Testis (tissue), 3 donors: ENCODE data around the gene OR2AT4. TPM values are rescaled to one million over a fixed set of nuclear protein-coding genes. Genes with fewer than 3 reads are reported as not detected.
"Not testable (repeated sequence)": the region's sequence is repeated elsewhere in the genome, so short reads cannot be mapped to it uniquely, and the experiment has no call there.

Experiments used
- DNase-seq: peaks from one replicate; pipeline ENCODE4 v3.0.0-alpha.2; 2019
- H3K27ac ChIP-seq, 2 donors: fragments of 200-600 bp; sonication (generic); one replicate each; pipeline ENCODE4 v1.5.1; 2019
- H3K27me3 ChIP-seq: fragments of 200-600 bp; sonication (generic); one replicate; pipeline ENCODE4 v1.5.1; 2019
- H3K36me3 ChIP-seq: fragments of 200-600 bp; sonication (generic); one replicate; pipeline ENCODE4 v1.5.1; 2017; ENCODE audit warnings: low read depth; ENCODE audit errors: missing control alignments
- H3K4me1 ChIP-seq: fragments of 200-600 bp; sonication (generic); one replicate; pipeline ENCODE4 v1.5.1; 2019
- H3K4me3 ChIP-seq, 2 donors: fragments of 200-600 bp; sonication (generic); one replicate each; pipeline ENCODE4 v1.5.1; 2017 to 2019
- H3K9me3 ChIP-seq: fragments of 200-600 bp; sonication (generic); one replicate; pipeline ENCODE4 v1.5.1; 2017
- CTCF ChIP-seq, 3 experiments: fragments of 450-650 bp in 2 of 3; fragments of 200-600 bp in 1 of 3; sonication (generic) in 1 of 3; IDR thresholded peaks; one replicate each; pipeline ENCODE4 v1.5.1; 2016 to 2019; ENCODE audit warnings: antibody characterized with exemption in 3 of 3, mild to moderate bottlenecking in 2 of 3, moderate library complexity in 1 of 3
- POLR2A ChIP-seq: fragments of 450-650 bp; IDR thresholded peaks from one replicate; pipeline ENCODE4 v1.6.1; 2017; ENCODE audit warnings: antibody characterized with exemption, mild to moderate bottlenecking, moderate library complexity
- WGBS, 2 donors: methylation state at CpG; one replicate each; pipeline ENCODE4 v1.1.5; 2018; 5-methylcytosine and 5-hydroxymethylcytosine counted together
- intact Hi-C: fragments of 100-400 bp; cut with DNase I; formaldehyde crosslinking; loops from one replicate; pipeline ENCODE4 v1.15.1; 2023; ENCODE audit warnings: low total_unique reads
- polyA plus RNA-seq: library from polyadenylated mRNA; stranded (reverse); fragments of 350-450 nt; fragmentation: Illumina TruSeq; extraction: RNeasy Lipid Tissue Mini Kit (QIAGEN cat#74804); gene quantifications from one replicate; pipeline ENCODE4 v1.2.3, GENCODE V29; 2014; ENCODE audit warnings: low read depth, low replicate concordance; ENCODE audit not compliant: insufficient read depth
- total RNA-seq, 2 donors: library from RNA; depleted of rRNA; stranded (reverse); fragments of >200 nt; gene quantifications; one replicate each; pipeline ENCODE4 v1.2.3, GENCODE V29; 2016

The OR2AT4 gene
- total and polyA plus RNA-seq, 3 donors from 2014 or later: 0.04 to 0.99 (median 0.94) TPM

GRCh38 chr11:75051043-75051442 is 45.6 kb downstream of the OR2AT4 start:
- Histone ChIP-seq H3K9me3 (no peaks in the 10 kb centered on the region), H3K27ac (no peak overlapping the region), H3K36me3 (no peaks in the 10 kb centered on the region), H3K4me3 (no peak overlapping the region), H3K4me1 (no peaks in the 10 kb centered on the region), H3K27me3 (no peaks in the 10 kb centered on the region)
- intact Hi-C loops: no loop called here
- DNase-seq: no peak
- no peak for TF ChIP-seq POLR2A
- TF ChIP-seq CTCF (IDR thresholded peaks at IDR 0.05): no peak
- 83 to 89% methylated on average over 1 to 5 of the region's 5 CpGs for WGBS, 2 donors

DNA sequence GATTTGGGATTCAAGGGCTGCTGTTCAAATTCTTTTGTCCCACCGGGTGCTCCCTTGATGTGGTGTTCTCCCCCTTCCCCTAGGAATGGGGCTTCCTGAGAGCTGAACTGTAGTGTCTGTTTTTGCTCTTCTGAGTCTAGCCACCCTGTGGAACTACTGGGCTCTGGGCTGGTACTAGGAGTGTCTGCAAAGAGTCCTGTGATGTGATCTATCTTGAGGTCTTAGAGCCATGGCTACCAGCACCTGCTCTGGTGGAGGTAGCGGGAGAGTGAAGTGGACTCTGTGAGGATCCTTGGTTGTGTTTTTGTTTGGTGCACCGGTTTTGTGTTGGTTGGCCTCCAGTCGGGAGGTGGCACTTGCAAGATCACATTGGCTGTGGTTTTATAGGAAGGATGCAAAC is 46.2 kb downstream of the OR2AT4 start:
- Histone ChIP-seq H3K36me3 (no peaks in the 10 kb centered on the region), H3K4me3 (no peak overlapping the region), H3K27ac (no peak overlapping the region), H3K9me3 (no peaks in the 10 kb centered on the region), H3K27me3 (no peaks in the 10 kb centered on the region), H3K4me1 (no peaks in the 10 kb centered on the region)
- intact Hi-C loops: no loop called here
- TF ChIP-seq CTCF (IDR thresholded peaks at IDR 0.05) (no peak), POLR2A (no peak)
- WGBS, 2 donors: 91 to 96% methylated on average over 4 of the region's 4 CpGs
- no peak for DNase-seq

- H3K9me3 ChIP-seq, H3K27ac ChIP-seq, intact Hi-C loops, H3K4me1 ChIP-seq, H3K27me3 ChIP-seq, DNase-seq, H3K36me3 ChIP-seq, H3K4me3 ChIP-seq: not testable (repeated sequence)
- 84 to 90% methylated on average over 8 of the region's 8 CpGs for WGBS, 2 donors
Measured at GRCh38 chr11:75049501-75050266, 47.0 kb downstream of the OR2AT4 start.

GRCh38 chr11:75047191-75047590 is 49.5 kb downstream of the OR2AT4 start:
- Histone ChIP-seq H3K9me3 (no peaks in the 10 kb centered on the region), H3K27ac (no peak overlapping the region), H3K4me3 (no peak overlapping the region), H3K27me3 (no peaks in the 10 kb centered on the region), H3K36me3 (no peaks in the 10 kb centered on the region), H3K4me1 (no peaks in the 10 kb centered on the region)
- WGBS, 2 donors: 90 to 91% methylated on average over 4 of the region's 4 CpGs
- intact Hi-C loops: no loop called here
- DNase-seq: no peak
- TF ChIP-seq POLR2A (no peak), CTCF (IDR thresholded peaks at IDR 0.05) (no peak)

DNA sequence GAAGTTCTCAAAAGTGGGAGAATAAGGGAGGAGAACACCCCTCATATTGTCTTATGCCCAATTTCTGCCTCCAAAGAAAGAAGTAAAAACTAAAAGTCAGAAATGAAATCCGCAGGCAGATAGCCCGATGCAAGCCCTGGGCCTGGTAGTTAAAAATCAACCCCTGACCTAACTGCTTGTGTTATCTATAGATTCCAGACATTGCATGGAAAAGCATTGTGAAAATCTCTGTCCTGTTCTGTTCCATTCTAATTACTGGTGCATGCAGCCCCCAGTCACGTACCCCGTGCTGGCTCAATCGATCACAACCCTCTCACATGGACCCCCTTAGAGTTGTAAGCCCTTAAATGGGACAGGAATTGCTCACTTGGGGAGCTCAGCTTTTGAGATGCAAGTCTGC is 50.0 kb downstream of the OR2AT4 start:
- H3K4me1 ChIP-seq, H3K27me3 ChIP-seq, H3K36me3 ChIP-seq, intact Hi-C loops, H3K27ac ChIP-seq, DNase-seq, H3K9me3 ChIP-seq, H3K4me3 ChIP-seq: not testable (repeated sequence)
- 83 to 87% methylated on average over 5 of the region's 5 CpGs for WGBS, 2 donors

GRCh38 chr11:75044381-75045170 is 52.1 kb downstream of the OR2AT4 start:
- intact Hi-C loops, H3K36me3 ChIP-seq, DNase-seq, H3K4me3 ChIP-seq, H3K27me3 ChIP-seq, H3K27ac ChIP-seq, H3K9me3 ChIP-seq, H3K4me1 ChIP-seq: not testable (repeated sequence)
- 82 to 91% methylated on average over 13 to 15 of the region's 15 CpGs for WGBS, 2 donors

DNA sequence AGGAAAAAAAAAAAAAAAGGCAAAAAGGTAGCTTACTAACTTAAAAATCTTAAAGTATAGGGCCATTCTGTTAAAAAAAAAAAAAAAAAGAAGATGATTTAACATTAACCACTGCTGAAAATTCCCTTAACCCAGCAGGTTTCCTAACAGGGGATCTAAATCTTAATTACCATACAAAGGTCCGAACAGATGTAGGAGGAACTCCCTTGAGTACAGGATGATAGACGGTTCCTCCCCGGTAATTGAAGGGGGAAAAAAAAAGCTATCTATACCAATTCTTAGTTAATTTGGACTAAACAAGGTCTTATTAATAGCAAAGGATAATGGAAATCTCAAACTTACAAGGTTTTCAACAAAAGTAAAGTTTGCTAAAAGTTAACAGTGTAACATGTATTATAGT is 54.9 kb downstream of the OR2AT4 start:
- H3K27ac ChIP-seq, intact Hi-C loops, H3K27me3 ChIP-seq, H3K4me3 ChIP-seq, H3K36me3 ChIP-seq, H3K4me1 ChIP-seq, H3K9me3 ChIP-seq, DNase-seq: not testable (repeated sequence)
- WGBS, 2 donors: 32 to 41% methylated on average over 3 of the region's 3 CpGs
